ENCODE measurements around the gene LACTB.
"Not testable (repeated sequence)": the region's sequence is repeated elsewhere in the genome, so short reads cannot be mapped to it uniquely, and the experiment has no call there.

Gene LACTB

GRCh38 chr15:63093486-63094205 is 28.0 kb upstream of the LACTB start:
- no peaks in the 10 kb centered on the region for H3K36me3 ChIP-seq (ENCODE audit: insufficient read depth, low read length)
- no peak overlapping the region for H3K4me3 ChIP-seq
- peak; percentile 30 for DNase-seq (ENCODE audit: low read depth, low spot score)
- no peak overlapping the region for H3K9ac ChIP-seq (ENCODE audit: insufficient read length)
- H3K27ac ChIP-seq, result no peak overlapping the region
- no peaks in the 10 kb centered on the region for H3K9me3 ChIP-seq (ENCODE audit: low read depth, low read length)
- TF ChIP-seq POLR2AphosphoS5 (IDR thresholded peaks at IDR 0.05; ENCODE audit: borderline replicate concordance, low read depth, low read length) (no peak), FOXP2 (optimal IDR thresholded peaks at IDR 0.05; ENCODE audit: control extremely low read depth, extremely low read length, insufficient read depth) (no peak), EZH2 (IDR thresholded peaks at IDR 0.05) (no peak)

- H3K27ac ChIP-seq, result no peak overlapping the region
- H3K4me3 ChIP-seq, result no peak overlapping the region
- H3K36me3 ChIP-seq (ENCODE audit: insufficient read depth, low read length), result no peaks in the 10 kb centered on the region
- no peak overlapping the region for H3K9ac ChIP-seq (ENCODE audit: insufficient read length)
- DNase-seq (ENCODE audit: low read depth, low spot score), result no peak
- H3K9me3 ChIP-seq (ENCODE audit: low read depth, low read length), result no peaks in the 10 kb centered on the region
- TF ChIP-seq EZH2 (IDR thresholded peaks at IDR 0.05), result no peak
- no peak for TF ChIP-seq POLR2AphosphoS5 (IDR thresholded peaks at IDR 0.05; ENCODE audit: borderline replicate concordance, low read depth, low read length)
- TF ChIP-seq FOXP2 (optimal IDR thresholded peaks at IDR 0.05; ENCODE audit: control extremely low read depth, extremely low read length, insufficient read depth), result no peak
These were observed 27.1 kb upstream of the LACTB start for GRCh38 chr15:63094495-63094931.

- Histone ChIP-seq H3K4me3 (no peak overlapping the region), H3K27ac (no peak overlapping the region), H3K9ac (ENCODE audit: insufficient read length) (no peak overlapping the region), H3K36me3 (ENCODE audit: insufficient read depth, low read length) (no peaks in the 10 kb centered on the region), H3K9me3 (ENCODE audit: low read depth, low read length) (no peaks in the 10 kb centered on the region)
- TF ChIP-seq POLR2AphosphoS5 (IDR thresholded peaks at IDR 0.05; ENCODE audit: borderline replicate concordance, low read depth, low read length) (no peak), FOXP2 (optimal IDR thresholded peaks at IDR 0.05; ENCODE audit: control extremely low read depth, extremely low read length, insufficient read depth) (no peak), EZH2 (IDR thresholded peaks at IDR 0.05) (no peak)
- DNase-seq (ENCODE audit: low read depth, low spot score), result no peak
These were observed 25.5 kb upstream of the LACTB start for GRCh38 chr15:63096178-63096577.

GRCh38 chr15:63098901-63099300 is 22.8 kb upstream of the LACTB start:
- not testable (repeated sequence) for H3K9ac ChIP-seq (ENCODE audit: insufficient read length); H3K36me3 ChIP-seq (ENCODE audit: insufficient read depth, low read length); DNase-seq (ENCODE audit: low read depth, low spot score); H3K9me3 ChIP-seq (ENCODE audit: low read depth, low read length); H3K4me3 ChIP-seq; H3K27ac ChIP-seq

GRCh38 chr15:63099581-63099980 is 22.1 kb upstream of the LACTB start:
- H3K36me3 ChIP-seq (ENCODE audit: insufficient read depth, low read length); H3K9me3 ChIP-seq (ENCODE audit: low read depth, low read length); H3K27ac ChIP-seq; H3K4me3 ChIP-seq; H3K9ac ChIP-seq (ENCODE audit: insufficient read length); DNase-seq (ENCODE audit: low read depth, low spot score): not testable (repeated sequence)

- TF ChIP-seq POLR2AphosphoS5 (IDR thresholded peaks at IDR 0.05; ENCODE audit: borderline replicate concordance, low read depth, low read length) (no peak), FOXP2 (optimal IDR thresholded peaks at IDR 0.05; ENCODE audit: control extremely low read depth, extremely low read length, insufficient read depth) (no peak), EZH2 (IDR thresholded peaks at IDR 0.05) (no peak)
- H3K9me3 ChIP-seq (ENCODE audit: low read depth, low read length), result no peaks in the 10 kb centered on the region
- H3K27ac ChIP-seq, result no peak overlapping the region
- H3K36me3 ChIP-seq (ENCODE audit: insufficient read depth, low read length), result no peaks in the 10 kb centered on the region
- no peak overlapping the region for H3K9ac ChIP-seq (ENCODE audit: insufficient read length)
- DNase-seq (ENCODE audit: low read depth, low spot score), result no peak
- no peak overlapping the region for H3K4me3 ChIP-seq
These were observed 18.2 kb upstream of the LACTB start for GRCh38 chr15:63103416-63103815.

- Histone ChIP-seq H3K36me3 (ENCODE audit: insufficient read depth, low read length) (no peaks in the 10 kb centered on the region), H3K9me3 (ENCODE audit: low read depth, low read length) (no peaks in the 10 kb centered on the region), H3K4me3 (no peak overlapping the region), H3K9ac (ENCODE audit: insufficient read length) (no peak overlapping the region), H3K27ac (no peak overlapping the region)
- DNase-seq (ENCODE audit: low read depth, low spot score), result no peak
- TF ChIP-seq EZH2 (IDR thresholded peaks at IDR 0.05), result no peak
- no peak for TF ChIP-seq FOXP2 (optimal IDR thresholded peaks at IDR 0.05; ENCODE audit: control extremely low read depth, extremely low read length, insufficient read depth)
- TF ChIP-seq POLR2AphosphoS5 (IDR thresholded peaks at IDR 0.05; ENCODE audit: borderline replicate concordance, low read depth, low read length), result no peak
These were observed 16.9 kb upstream of the LACTB start for GRCh38 chr15:63104727-63105126.

- not testable (repeated sequence) for H3K4me3 ChIP-seq; H3K27ac ChIP-seq; H3K9ac ChIP-seq (ENCODE audit: insufficient read length); H3K36me3 ChIP-seq (ENCODE audit: insufficient read depth, low read length); DNase-seq (ENCODE audit: low read depth, low spot score); H3K9me3 ChIP-seq (ENCODE audit: low read depth, low read length)
These were observed 16.3 kb upstream of the LACTB start for GRCh38 chr15:63105354-63105753.

- Histone ChIP-seq H3K36me3 (ENCODE audit: insufficient read depth, low read length) (no peaks in the 10 kb centered on the region), H3K9me3 (ENCODE audit: low read depth, low read length) (no peaks in the 10 kb centered on the region), H3K9ac (ENCODE audit: insufficient read length) (no peak overlapping the region), H3K4me3 (no peak overlapping the region), H3K27ac (no peak overlapping the region)
- TF ChIP-seq POLR2AphosphoS5 (IDR thresholded peaks at IDR 0.05; ENCODE audit: borderline replicate concordance, low read depth, low read length) (no peak), FOXP2 (optimal IDR thresholded peaks at IDR 0.05; ENCODE audit: control extremely low read depth, extremely low read length, insufficient read depth) (no peak)
- no peak for DNase-seq (ENCODE audit: low read depth, low spot score)
These were observed 13.6 kb upstream of the LACTB start for GRCh38 chr15:63107895-63108546.
